NCI-H2171 (cell line): Measurements from ENCODE around the gene PLK1.

Source experiments
- DNase-seq: peaks from one replicate; lab custom pipeline; 2025; lab: John Stamatoyannopoulos, UW

The PLK1 gene

DNA sequence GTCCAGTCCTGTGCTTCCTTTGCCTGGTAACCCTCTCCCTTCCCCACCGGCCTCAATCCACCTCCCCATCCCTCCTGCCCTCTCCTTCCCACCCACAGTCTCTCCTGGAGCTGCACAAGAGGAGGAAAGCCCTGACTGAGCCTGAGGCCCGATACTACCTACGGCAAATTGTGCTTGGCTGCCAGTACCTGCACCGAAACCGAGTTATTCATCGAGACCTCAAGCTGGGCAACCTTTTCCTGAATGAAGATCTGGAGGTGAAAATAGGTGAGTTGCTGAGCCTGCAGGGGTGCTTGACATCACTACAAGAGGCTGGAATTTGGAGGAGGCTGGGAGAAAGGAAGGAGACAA, 1.3 kb downstream of the PLK1 start:
- DNase-seq, result no peak

GRCh38 chr16:23682181-23682580, 3.5 kb downstream of the PLK1 start:
- no peak for DNase-seq

DNA sequence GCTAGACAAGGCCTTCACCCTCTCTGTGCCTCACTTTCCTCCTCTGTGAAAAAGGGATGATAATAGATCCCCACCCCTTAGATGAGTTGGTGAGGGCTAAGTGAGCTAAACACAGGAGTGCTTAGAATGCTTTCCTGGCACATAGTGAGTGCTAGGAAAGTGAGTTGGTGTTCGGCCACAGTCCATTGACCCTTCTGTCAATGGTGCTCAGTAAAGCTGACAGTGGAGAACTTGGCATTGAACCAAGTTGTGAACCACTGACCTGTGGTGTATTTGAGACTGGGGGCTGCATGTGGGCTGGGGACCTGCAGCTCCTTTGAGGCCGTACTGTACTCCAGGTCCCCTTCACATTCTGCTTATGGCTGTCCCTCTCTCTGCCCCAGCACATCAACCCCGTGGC, 4.8 kb downstream of the PLK1 start:
- no peak for DNase-seq

DNA sequence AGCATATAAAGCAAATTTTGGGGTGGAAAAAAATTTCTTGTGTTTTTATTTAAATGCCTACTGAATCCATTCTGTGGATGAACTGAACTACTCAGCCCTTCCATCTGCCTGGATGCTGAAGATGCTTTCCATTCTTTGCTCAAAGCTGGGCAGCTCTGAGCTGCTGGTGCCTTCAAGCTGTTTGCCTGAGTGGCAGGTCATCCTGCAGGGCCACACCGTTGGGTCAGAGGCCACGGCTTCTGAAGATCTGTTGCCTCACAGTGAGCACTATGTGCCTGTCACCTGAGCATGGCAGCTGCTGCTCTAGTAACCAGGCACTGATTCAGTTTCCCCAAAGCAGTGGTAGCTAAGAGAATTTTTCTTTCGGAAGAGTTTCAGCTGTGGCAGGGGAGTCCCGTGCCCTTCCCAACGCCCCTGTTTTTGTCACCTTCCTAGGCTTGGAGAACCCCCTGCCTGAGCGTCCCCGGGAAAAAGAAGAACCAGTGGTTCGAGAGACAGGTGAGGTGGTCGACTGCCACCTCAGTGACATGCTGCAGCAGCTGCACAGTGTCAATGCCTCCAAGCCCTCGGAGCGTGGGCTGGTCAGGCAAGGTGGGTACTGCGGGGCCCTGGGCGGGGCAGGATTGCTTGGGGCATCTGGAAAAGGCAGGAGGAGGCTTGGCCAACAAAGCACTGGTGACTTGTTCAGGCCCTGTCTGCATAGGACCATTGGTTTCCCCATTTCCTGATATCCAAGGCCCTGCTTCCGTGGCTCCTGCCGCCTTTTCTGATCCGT, 8.5 kb downstream of the PLK1 start:
- DNase-seq, result no peak

DNA sequence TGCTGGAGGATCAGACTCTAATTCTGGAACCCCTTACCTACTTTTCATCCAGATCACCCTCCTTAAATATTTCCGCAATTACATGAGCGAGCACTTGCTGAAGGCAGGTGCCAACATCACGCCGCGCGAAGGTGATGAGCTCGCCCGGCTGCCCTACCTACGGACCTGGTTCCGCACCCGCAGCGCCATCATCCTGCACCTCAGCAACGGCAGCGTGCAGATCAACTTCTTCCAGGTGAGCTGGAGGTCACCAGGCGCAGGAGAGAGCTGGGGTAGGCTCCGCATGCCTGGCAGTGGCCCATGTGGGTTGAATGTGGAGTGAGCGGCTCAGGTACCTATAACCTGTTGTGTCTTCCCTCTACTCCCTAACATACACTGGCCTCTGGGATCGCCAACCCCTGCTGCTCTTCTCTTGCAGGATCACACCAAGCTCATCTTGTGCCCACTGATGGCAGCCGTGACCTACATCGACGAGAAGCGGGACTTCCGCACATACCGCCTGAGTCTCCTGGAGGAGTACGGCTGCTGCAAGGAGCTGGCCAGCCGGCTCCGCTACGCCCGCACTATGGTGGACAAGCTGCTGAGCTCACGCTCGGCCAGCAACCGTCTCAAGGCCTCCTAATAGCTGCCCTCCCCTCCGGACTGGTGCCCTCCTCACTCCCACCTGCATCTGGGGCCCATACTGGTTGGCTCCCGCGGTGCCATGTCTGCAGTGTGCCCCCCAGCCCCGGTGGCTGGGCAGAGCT, 10.9 kb downstream of the PLK1 start:
- DNase-seq, result no peak

DNA sequence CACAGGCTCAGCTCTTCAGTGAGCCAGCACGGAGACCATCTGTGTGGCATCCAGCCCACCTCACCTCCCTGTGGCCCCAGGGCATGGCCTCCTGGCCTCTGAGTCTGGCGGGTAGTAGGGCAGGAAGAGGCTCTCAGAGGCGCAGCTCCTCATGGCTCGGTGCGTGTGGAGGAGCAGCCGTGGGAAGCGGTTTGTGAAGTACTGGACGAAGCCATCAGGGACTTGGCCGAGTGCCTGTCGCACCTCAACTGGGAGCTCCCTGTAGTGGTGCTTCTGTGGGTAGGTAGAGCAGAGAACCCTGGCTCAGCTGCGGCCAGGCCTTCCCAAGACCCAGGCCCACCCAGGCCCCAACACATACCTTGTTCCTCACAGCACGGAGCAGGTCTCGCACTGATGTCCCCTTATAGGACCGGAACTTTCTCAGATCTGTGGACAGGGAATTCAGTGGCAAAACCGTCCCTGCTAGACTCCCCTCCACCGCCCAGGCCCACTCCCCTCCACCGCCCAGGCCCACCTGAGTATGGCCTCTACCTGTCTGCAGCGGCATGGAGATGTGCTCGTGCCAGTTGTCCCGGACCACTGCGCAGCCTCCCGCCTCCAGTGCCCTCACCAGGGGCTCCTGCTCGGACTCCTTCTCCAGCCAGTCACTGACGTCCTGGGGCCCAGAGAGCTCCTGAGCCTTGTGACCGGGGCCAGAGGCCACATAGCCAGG, 12.2 kb downstream of the PLK1 start:
- no peak for DNase-seq

- no peak for DNase-seq
Observed at GRCh38 chr16:23691483-23692189, 12.9 kb downstream of the PLK1 start.

- DNase-seq, result no peak
Observed at GRCh38 chr16:23692190-23692837, 13.6 kb downstream of the PLK1 start.

DNA sequence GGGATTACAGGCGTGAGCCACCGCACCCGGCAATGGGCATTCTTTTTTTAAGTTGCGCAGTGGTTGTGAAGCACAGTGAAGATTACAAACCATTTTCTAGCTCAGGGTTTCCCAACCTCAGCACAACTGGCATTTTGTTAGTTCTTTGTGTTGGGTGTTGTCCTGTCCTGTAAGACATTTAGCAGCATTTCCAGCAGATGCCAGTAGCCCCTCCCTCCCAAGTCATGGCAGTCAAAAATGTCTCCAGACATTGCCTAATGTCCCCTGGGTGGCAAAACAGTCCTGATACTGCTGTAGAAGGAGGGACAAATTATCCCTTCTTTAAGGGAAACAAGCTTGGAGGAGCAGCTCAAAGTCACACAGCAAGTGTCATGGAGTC, 15.6 kb downstream of the PLK1 start:
- no peak for DNase-seq

GRCh38 chr16:23694644-23695373, 16.1 kb downstream of the PLK1 start:
- no peak for DNase-seq

DNA sequence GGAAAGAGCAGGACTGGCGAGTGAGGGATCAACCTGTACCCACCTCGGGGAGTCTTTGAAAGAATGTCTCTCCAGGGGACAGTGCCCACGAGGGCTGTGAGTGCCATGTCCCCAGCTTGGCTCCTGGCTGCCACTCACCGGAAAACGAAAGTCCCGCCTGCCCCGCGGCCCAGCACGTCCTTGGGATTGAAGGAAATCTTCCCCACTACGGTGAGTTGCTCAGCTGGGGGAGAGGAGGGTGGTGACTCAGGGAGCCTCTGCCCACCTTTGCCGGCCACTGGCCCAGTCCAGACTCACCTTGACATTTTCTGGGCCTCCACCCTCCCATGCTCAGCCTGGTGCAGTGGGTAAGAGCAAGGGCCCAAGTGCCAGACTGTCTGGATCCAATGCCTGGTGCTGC, 17.1 kb downstream of the PLK1 start:
- DNase-seq, result no peak

DNA sequence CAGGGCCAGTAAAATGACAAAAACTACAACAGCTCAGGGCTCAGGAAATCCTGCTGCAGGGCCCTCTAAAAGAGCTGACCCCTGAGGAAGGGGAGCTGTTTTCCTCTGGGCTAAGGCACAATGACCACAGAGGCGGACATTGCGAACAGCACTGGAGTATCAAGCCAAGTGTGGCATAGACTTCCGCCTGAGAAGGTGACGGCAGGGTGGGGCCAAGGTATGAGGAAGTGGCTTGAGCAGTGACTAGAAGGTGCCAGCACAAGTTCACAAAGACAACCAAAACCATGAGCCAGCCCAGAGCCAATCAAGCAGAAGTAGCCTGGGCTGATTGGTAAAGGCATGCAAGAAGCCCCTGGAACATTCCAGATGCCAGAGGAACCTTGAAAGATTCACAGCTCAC, 20.4 kb downstream of the PLK1 start:
- DNase-seq, result no peak

GRCh38 chr16:23700093-23700492, 21.4 kb downstream of the PLK1 start:
- no peak for DNase-seq

DNA sequence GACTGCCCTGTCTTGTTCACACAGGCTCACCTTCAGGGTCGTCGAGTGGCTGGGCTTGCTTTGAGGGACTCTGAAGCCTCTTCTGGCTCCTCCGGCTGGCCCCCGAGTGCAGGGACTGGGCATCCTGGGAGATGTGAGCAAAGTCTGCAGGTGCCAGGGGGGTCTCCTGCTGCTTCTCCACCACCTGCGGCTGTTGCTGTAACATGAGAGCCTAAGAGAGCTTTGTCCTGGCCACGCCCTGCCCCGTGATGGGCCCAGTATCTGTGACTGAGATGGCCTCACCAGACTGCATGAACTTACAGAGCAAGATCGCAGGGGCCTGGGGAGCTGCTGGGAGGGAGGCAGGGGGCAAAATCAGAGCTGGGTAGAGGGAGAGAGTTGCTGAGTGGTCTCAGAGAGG, 21.8 kb downstream of the PLK1 start:
- DNase-seq, result peak; percentile 44

DNA sequence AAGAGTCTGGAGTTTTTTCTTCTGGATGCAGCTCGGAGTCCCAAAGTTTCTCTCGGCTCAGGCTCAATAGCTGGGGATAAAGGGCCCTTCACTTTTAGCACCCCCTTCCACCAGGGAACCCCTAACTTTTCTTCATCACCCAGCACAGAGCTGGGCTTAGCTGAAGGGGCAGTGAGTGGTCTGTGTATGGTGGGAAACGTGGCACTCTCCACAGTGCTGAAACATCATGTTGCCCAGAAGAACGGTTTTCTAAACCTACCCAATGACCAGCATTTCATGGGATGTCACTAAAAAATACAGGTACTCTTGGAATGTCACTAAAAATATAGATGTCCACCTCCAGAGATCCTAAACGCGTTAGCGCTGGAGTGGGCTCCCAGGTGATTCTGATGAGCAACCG, 22.4 kb downstream of the PLK1 start:
- no peak for DNase-seq

DNA sequence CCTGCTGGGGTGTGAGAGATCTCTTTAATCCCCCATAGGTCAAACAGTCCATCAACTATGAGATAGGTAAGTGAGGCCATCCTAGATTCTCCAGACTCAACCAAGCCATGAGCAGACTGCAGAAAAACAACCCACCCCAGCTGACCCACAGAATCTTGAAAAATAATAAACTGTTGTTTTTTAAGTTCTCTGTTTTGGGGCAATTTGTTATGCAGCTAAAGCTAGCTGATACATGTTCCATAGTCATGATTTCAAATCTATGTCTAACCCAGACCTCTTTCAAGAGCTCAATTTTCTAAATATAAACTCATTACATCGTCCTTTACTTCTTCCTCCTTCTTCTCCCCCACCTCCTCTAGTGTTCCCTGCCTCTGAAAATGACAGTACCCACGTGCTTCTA, 24.3 kb downstream of the PLK1 start:
- no peak for DNase-seq

DNA sequence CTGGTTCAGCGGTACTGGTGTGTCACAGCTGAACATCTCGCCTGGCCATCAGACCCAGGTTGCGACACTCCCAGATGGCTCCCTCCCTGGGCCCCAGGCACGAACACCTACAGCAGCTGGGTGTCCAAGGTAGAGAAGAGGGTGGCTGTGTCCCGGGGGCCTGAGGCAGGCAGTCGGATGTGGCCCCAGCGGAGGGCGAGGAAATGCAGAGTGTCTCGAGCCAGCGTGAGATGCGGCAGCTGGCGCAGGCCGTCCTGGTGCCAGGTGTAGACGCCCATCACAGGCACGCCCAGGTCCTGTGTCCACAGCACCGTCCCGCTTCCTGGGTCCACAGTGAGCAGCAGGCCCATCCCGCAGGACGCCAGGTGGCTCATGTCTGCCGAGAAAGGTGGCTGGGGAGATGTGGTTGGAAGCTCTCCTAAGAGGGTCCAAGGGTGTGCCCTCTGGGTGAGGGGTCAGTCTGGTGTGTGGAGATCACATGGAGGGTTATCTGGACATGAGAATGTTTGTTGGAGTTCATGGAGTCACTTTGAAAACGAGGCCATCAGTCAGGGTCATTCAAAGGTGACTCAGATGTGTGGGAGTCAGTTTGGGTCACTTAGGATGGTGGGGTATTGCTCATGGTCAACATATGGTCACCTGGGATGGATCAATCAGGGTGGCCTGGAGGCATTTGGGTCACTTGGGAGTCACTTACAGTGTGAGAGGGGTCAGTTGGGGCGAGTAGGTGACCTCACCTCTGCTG, 26.3 kb downstream of the PLK1 start:
- DNase-seq, result no peak

DNA sequence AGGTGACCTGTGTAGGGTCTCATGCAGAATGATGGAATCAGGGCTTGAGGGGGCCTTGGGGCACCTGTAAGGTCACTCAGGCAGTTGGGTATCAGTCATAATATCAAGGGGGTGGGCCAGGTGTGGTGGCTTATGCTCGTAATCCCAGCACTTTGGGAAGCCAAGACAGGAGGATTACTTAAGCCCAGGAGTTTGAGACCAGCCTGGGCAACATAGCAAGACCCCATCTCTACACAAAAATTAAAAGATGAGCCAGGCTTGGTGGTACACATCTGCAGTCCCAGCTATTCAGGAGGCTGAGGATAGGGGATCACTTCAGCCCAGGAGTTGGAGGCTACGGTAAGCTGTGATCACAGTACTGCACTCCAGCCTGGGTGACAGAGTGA, 26.8 kb downstream of the PLK1 start:
- DNase-seq, result no peak

- DNase-seq, result no peak
Observed at GRCh38 chr16:23706439-23706838, 27.8 kb downstream of the PLK1 start.

- DNase-seq, result peak; percentile 55
Observed at GRCh38 chr16:23709536-23709935, 30.8 kb downstream of the PLK1 start.

DNA sequence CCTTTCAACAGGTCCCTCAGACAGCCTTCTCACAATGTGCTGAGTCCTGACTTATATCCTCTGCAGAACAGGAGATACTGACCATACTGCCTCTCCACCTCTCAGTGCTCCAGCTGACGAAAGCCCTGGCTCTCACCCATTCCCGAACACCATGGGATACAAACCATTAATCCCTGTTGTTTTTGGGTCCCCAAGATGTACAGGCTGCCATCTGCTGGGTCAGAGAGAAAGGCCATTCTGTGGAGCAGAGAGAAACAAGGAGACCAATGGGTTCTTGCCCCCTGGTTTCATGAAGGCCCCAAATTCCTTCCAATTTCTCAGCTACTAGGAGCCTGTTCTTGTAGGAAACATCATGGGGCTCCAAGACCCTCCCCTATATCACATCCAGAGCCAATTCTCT, 31.3 kb downstream of the PLK1 start:
- no peak for DNase-seq
